Stimulated activated CD4-positive, alpha-beta T cell treated with anti-CD3 and anti-CD28 coated beads, Interleukin-12 subunit alpha, Interleukin-12 subunit beta, amount 100 ng/mL, for 48 hours (primary cell): ENCODE data around the gene ERN1.

Source experiments
- DNase-seq, 3 donors: peaks; one replicate each; pipeline ENCODE4 v3.0.0-alpha.2; 2020; ENCODE audit warnings: low read depth in 2 of 3, low spot score in 1 of 3

ERN1 gene

GRCh38 chr17:64138441-64138840 lies 8.5 kb upstream of the ERN1 start:
- DNase-seq, result no peak

GRCh38 chr17:64135000-64135399 lies 5.1 kb upstream of the ERN1 start:
- DNase-seq, result no peak

- DNase-seq, result no peak
These were observed 4.4 kb upstream of the ERN1 start for GRCh38 chr17:64134216-64134970.

- DNase-seq, result no peak
These were observed 3.7 kb upstream of the ERN1 start for GRCh38 chr17:64133546-64134215.

- DNase-seq, result no peak
These were observed 1.8 kb upstream of the ERN1 start for GRCh38 chr17:64131606-64132270.

GRCh38 chr17:64130559-64131001 lies 636 bp upstream of the ERN1 start:
- DNase-seq, result peak; percentile 59 to 63 (median 59)

- DNase-seq, result no peak
These were observed 504 bp downstream of the ERN1 start for GRCh38 chr17:64129515-64129764.

- no peak for DNase-seq
These were observed 993 bp downstream of the ERN1 start for GRCh38 chr17:64128787-64129514.

GRCh38 chr17:64126918-64127317 lies 3.0 kb downstream of the ERN1 start:
- DNase-seq, result no peak

GRCh38 chr17:64125937-64126336 lies 4.0 kb downstream of the ERN1 start:
- no peak for DNase-seq

- DNase-seq, result no peak
These were observed 5.3 kb downstream of the ERN1 start for GRCh38 chr17:64124609-64125008.

- no peak for DNase-seq
These were observed 6.8 kb downstream of the ERN1 start for GRCh38 chr17:64123114-64123513.

GRCh38 chr17:64120972-64121786 lies 8.8 kb downstream of the ERN1 start:
- DNase-seq, result peak in 1 of 3 donors; percentile 12

GRCh38 chr17:64120159-64120810 lies 9.7 kb downstream of the ERN1 start:
- no peak for DNase-seq

- DNase-seq, result no peak
These were observed 11.7 kb downstream of the ERN1 start for GRCh38 chr17:64117981-64118979.

GRCh38 chr17:64115822-64116534 lies 14.0 kb downstream of the ERN1 start:
- DNase-seq, result no peak

- no peak for DNase-seq
These were observed 14.8 kb downstream of the ERN1 start for GRCh38 chr17:64115043-64115698.

- no peak for DNase-seq
These were observed 16.9 kb downstream of the ERN1 start for GRCh38 chr17:64113006-64113405.
